ENCODE results near the gene TRIO.

The TRIO gene

DNA sequence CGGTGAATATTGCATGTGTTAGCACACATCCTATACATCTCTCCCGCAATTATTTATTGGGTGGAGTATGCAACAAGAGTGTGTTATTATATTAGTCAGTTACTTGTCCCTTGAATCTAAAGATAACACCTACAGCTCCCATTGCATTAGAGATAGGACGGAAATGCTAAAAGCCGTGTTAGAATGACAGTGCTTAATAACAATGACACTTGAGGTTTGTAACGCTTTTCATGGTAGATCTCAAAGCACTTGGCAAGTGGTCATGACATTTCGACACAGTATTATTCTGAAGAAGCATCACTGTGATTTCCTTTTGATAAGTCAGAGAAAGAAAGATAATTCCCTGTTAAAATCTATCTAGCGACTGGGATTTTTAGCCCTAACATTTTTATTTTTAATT is 33.4 kb upstream of the TRIO start:
- H3K9ac ChIP-seq (ENCODE audit: low read depth, low read length): no peak overlapping the region
- DNase-seq (no peak), ATAC-seq (ENCODE audit: insufficient read depth, low read depth) (no peak)
- TF ChIP-seq EZH2 (IDR thresholded peaks at IDR 0.05; ENCODE audit: borderline replicate concordance, low read depth, low read length, severe bottlenecking): no peak
- TF ChIP-seq, protein P1, sequence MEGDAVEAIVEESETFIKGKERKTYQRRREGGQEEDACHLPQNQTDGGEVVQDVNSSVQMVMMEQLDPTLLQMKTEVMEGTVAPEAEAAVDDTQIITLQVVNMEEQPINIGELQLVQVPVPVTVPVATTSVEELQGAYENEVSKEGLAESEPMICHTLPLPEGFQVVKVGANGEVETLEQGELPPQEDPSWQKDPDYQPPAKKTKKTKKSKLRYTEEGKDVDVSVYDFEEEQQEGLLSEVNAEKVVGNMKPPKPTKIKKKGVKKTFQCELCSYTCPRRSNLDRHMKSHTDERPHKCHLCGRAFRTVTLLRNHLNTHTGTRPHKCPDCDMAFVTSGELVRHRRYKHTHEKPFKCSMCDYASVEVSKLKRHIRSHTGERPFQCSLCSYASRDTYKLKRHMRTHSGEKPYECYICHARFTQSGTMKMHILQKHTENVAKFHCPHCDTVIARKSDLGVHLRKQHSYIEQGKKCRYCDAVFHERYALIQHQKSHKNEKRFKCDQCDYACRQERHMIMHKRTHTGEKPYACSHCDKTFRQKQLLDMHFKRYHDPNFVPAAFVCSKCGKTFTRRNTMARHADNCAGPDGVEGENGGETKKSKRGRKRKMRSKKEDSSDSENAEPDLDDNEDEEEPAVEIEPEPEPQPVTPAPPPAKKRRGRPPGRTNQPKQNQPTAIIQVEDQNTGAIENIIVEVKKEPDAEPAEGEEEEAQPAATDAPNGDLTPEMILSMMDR (IDR thresholded peaks at IDR 0.05; ENCODE audit: borderline replicate concordance, extremely low read depth, low read length, poor library complexity, severe bottlenecking): no peak
- H3K4me2 ChIP-seq (ENCODE audit: insufficient read depth, low read length): no peak overlapping the region
- no peaks in the 10 kb centered on the region for H3K36me3 ChIP-seq (ENCODE audit: insufficient read depth, low read length)
- H3K27ac ChIP-seq (ENCODE audit: low read length): no peak overlapping the region
- H3K9me3 ChIP-seq (ENCODE audit: insufficient read depth, low read length, severe bottlenecking): no peaks in the 10 kb centered on the region
- no peak overlapping the region for H2AFZ ChIP-seq (ENCODE audit: low read depth, low read length)
- no peaks in the 10 kb centered on the region for H3K27me3 ChIP-seq (ENCODE audit: insufficient read depth, low read length, poor library complexity)
- no peaks in the 10 kb centered on the region for H4K20me1 ChIP-seq (ENCODE audit: insufficient read depth, low read length)
- H3K4me3 ChIP-seq (ENCODE audit: low read depth in 1 of 2, low read length in 2 of 2): no peak overlapping the region
- no peaks in the 10 kb centered on the region for H3K4me1 ChIP-seq (ENCODE audit: insufficient read depth, low read length)
- H3K79me2 ChIP-seq (ENCODE audit: insufficient read depth, low read length): no peaks in the 10 kb centered on the region

DNA sequence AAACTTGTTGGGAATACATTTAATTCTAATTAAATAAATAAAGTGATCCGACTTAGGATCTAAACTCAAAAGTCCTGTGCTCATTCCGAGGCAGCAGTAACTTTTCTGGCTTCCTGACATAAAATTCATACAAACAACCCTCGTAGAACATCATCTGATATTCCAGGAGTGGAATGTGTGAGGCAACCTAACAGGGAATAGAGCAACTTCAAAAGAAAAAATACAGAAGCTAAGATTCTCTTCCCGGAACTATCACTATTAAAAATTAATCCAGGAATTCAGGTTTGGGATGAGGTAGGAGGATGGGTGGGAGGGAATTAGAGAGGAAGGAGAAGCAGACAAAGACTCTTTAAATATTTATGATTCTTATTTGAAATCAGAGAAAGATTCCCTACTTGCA is 32.9 kb upstream of the TRIO start:
- ATAC-seq (ENCODE audit: insufficient read depth, low read depth) (no peak), DNase-seq (no peak)
- Histone ChIP-seq H3K36me3 (ENCODE audit: insufficient read depth, low read length) (no peaks in the 10 kb centered on the region), H3K9me3 (ENCODE audit: insufficient read depth, low read length, severe bottlenecking) (no peaks in the 10 kb centered on the region), H3K27me3 (ENCODE audit: insufficient read depth, low read length, poor library complexity) (no peaks in the 10 kb centered on the region), H3K4me2 (ENCODE audit: insufficient read depth, low read length) (no peak overlapping the region), H3K79me2 (ENCODE audit: insufficient read depth, low read length) (no peaks in the 10 kb centered on the region), H3K4me3 (ENCODE audit: low read depth in 1 of 2, low read length in 2 of 2) (no peak overlapping the region), H2AFZ (ENCODE audit: low read depth, low read length) (no peak overlapping the region), H4K20me1 (ENCODE audit: insufficient read depth, low read length) (no peaks in the 10 kb centered on the region), H3K27ac (ENCODE audit: low read length) (no peak overlapping the region), H3K9ac (ENCODE audit: low read depth, low read length) (no peak overlapping the region), H3K4me1 (ENCODE audit: insufficient read depth, low read length) (no peaks in the 10 kb centered on the region)
- TF ChIP-seq, protein P1 (IDR thresholded peaks at IDR 0.05; ENCODE audit: borderline replicate concordance, extremely low read depth, low read length, poor library complexity, severe bottlenecking): no peak
- TF ChIP-seq EZH2 (IDR thresholded peaks at IDR 0.05; ENCODE audit: borderline replicate concordance, low read depth, low read length, severe bottlenecking): no peak

DNA sequence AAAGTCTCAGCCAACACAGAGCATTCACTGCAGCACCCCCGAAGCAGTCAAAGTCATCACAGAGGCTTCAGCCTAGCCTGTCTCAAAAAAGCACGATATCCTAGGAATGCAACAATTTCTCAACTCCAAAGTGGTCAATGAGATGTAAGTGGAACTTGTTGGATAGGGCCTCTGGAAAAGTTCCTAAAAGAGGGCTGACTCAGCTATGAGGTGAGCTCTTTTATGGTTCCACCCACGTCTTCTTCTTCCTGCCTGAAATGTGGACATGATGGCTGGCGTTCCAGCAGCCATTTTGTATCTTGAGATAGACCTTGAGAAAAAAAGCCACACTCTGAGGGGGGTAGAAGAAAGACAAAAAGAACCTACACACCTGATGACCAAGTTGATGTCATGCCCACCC is 32.5 kb upstream of the TRIO start:
- DNase-seq: no peak
- H3K9ac ChIP-seq (ENCODE audit: low read depth, low read length): no peak overlapping the region
- no peak overlapping the region for H3K4me2 ChIP-seq (ENCODE audit: insufficient read depth, low read length)
- no peak for ATAC-seq (ENCODE audit: insufficient read depth, low read depth)
- H3K4me1 ChIP-seq (ENCODE audit: insufficient read depth, low read length): no peaks in the 10 kb centered on the region
- no peaks in the 10 kb centered on the region for H3K27me3 ChIP-seq (ENCODE audit: insufficient read depth, low read length, poor library complexity)
- H3K9me3 ChIP-seq (ENCODE audit: insufficient read depth, low read length, severe bottlenecking): no peaks in the 10 kb centered on the region
- H3K79me2 ChIP-seq (ENCODE audit: insufficient read depth, low read length): no peaks in the 10 kb centered on the region
- H2AFZ ChIP-seq (ENCODE audit: low read depth, low read length): no peak overlapping the region
- H3K4me3 ChIP-seq (ENCODE audit: low read depth in 1 of 2, low read length in 2 of 2): no peak overlapping the region
- no peaks in the 10 kb centered on the region for H4K20me1 ChIP-seq (ENCODE audit: insufficient read depth, low read length)
- H3K36me3 ChIP-seq (ENCODE audit: insufficient read depth, low read length): no peaks in the 10 kb centered on the region
- TF ChIP-seq, protein P1 (IDR thresholded peaks at IDR 0.05; ENCODE audit: borderline replicate concordance, extremely low read depth, low read length, poor library complexity, severe bottlenecking): no peak
- TF ChIP-seq EZH2 (IDR thresholded peaks at IDR 0.05; ENCODE audit: borderline replicate concordance, low read depth, low read length, severe bottlenecking): no peak
- no peak overlapping the region for H3K27ac ChIP-seq (ENCODE audit: low read length)
